Naive thymus-derived CD4-positive, alpha-beta T cell (primary cell): ENCODE measurements around the gene TNP2. TPM values are rescaled to one million over a fixed set of nuclear protein-coding genes. Genes with fewer than 3 reads are reported as not detected.

Experiments used
- ATAC-seq: fragments of 150-1000 bp; cut with Tn5 transposase; 2 replicates; pipeline ENCODE4 v1.10.0; 2021; ENCODE audit warnings: mild to moderate bottlenecking, moderate library complexity
- CTCF ChIA-PET: fragments of 350-600 bp; sonication (Branson Sonifier 250); formaldehyde crosslinking; loops from one replicate; lab custom pipeline; 2021; ENCODE audit warnings: antibody characterized with exemption; lab: Charles Lee
- POLR2A ChIA-PET: fragments of 350-600 bp; sonication (Branson Sonifier 250); formaldehyde crosslinking; loops from one replicate; lab custom pipeline; 2021; ENCODE audit warnings: antibody characterized with exemption, inconsistent platforms; lab: Charles Lee
- DNase-seq, 9 donors: peaks; one replicate each; pipeline versions ENCODE4 v3.0.0 to v3.0.0-alpha.2; 2020 to 2022; ENCODE audit warnings: mixed read lengths in 1 of 9
- H3K27ac ChIP-seq: one replicate; pipeline ENCODE4 v1.7.0; 2013; ENCODE audit warnings: mild to moderate bottlenecking, low read depth, low read length, moderate library complexity
- H3K27me3 ChIP-seq, 2 donors: one replicate each; pipeline ENCODE4 v1.7.0; 2013; ENCODE audit warnings: low read length in 2 of 2, mild to moderate bottlenecking in 2 of 2, moderate library complexity in 2 of 2; ENCODE audit not compliant: control insufficient read depth in 2 of 2, insufficient read depth in 2 of 2
- H3K36me3 ChIP-seq, 3 experiments: 1 replicate in 2 of 3; 2 replicates in 1 of 3; pipeline ENCODE4 v1.7.0; 2013; ENCODE audit warnings: low read length in 3 of 3, mild to moderate bottlenecking in 3 of 3, moderate library complexity in 1 of 3; ENCODE audit not compliant: insufficient read depth in 3 of 3, control insufficient read depth in 2 of 3
- H3K4me1 ChIP-seq, 2 donors: one replicate each; pipeline ENCODE4 v1.7.0; 2013; ENCODE audit warnings: low read length in 2 of 2, mild to moderate bottlenecking in 2 of 2, moderate library complexity in 1 of 2; ENCODE audit not compliant: control insufficient read depth in 2 of 2, insufficient read depth in 2 of 2
- H3K4me3 ChIP-seq: 2 replicates; pipeline ENCODE4 v1.7.0; 2013; ENCODE audit warnings: mild to moderate bottlenecking, low read length
- H3K9me3 ChIP-seq, 3 experiments: 1 replicate in 2 of 3; 2 replicates in 1 of 3; pipeline ENCODE4 v1.7.0; 2013; ENCODE audit warnings: low read length in 3 of 3; ENCODE audit not compliant: control insufficient read depth in 2 of 3
- H3K27ac Mint-ChIP-seq, 9 donors: one replicate each; pipeline ENCODE4 v1.8.0; 2020 to 2022; ENCODE audit warnings: mixed read lengths in 9 of 9, mild to moderate bottlenecking in 8 of 9, moderate library complexity in 5 of 9, inconsistent platforms in 2 of 9
- H3K27me3 Mint-ChIP-seq, 5 donors: one replicate each; pipeline ENCODE4 v1.8.0; 2021 to 2022; ENCODE audit warnings: mixed read lengths in 5 of 5, mild to moderate bottlenecking in 1 of 5
- H3K36me3 Mint-ChIP-seq, 5 donors: one replicate each; pipeline ENCODE4 v1.8.0; 2020 to 2022; ENCODE audit warnings: mixed read lengths in 5 of 5, mild to moderate bottlenecking in 3 of 5, inconsistent platforms in 1 of 5
- H3K4me1 Mint-ChIP-seq, 7 donors: one replicate each; pipeline ENCODE4 v1.8.0; 2020 to 2022; ENCODE audit warnings: mixed read lengths in 7 of 7, mild to moderate bottlenecking in 3 of 7, inconsistent platforms in 1 of 7
- H3K4me3 Mint-ChIP-seq, 10 donors: one replicate each; pipeline ENCODE4 v1.8.0; 2020 to 2022; ENCODE audit warnings: mild to moderate bottlenecking in 10 of 10, mixed read lengths in 10 of 10, moderate library complexity in 6 of 10, inconsistent platforms in 2 of 10
- H3K9me3 Mint-ChIP-seq, 11 donors: one replicate each; pipeline ENCODE4 v1.8.0; 2020 to 2022; ENCODE audit warnings: mixed read lengths in 11 of 11, mild to moderate bottlenecking in 4 of 11, inconsistent platforms in 1 of 11, moderate library complexity in 1 of 11
- intact Hi-C, 2 donors: fragments of 100-400 bp; cut with micrococcal nuclease; formaldehyde crosslinking; loops; one replicate each; pipeline ENCODE4 v1.15.1; 2023
- polyA plus RNA-seq, 2 donors: library from polyadenylated mRNA; unstranded; fragments of 300-500 nt; fragmentation: Illumina TruSeq; gene quantifications; one replicate each; pipeline ENCODE4 v1.2.3, GENCODE V29; 2021
- total RNA-seq, 6 experiments: library from RNA in 5 of 6; stranded (reverse) in 5 of 6; gene quantifications; 1 replicate in 5 of 6; 2 replicates in 1 of 6; pipeline ENCODE4 v1.2.3 and lab custom pipeline; 2021 to 2026

Gene TNP2
- total and polyA plus RNA-seq, 7 experiments from 2014 or later: not detected

GRCh38 chr16:11252482-11252931, 16.6 kb downstream of the TNP2 start:
- POLR2A ChIA-PET: interaction anchor here (1.0 to 8.2 kb wide), 5 partner anchors 15 to 308 kb away, joined by 3 to 244 read pairs (median 4); partner anchors contain the start of gene CLEC16A
- Histone ChIP-seq H3K36me3 (peaks cover 0 to 8% (median 6%) of the 10 kb centered on the region in 3 experiments), H3K4me3 (peak overlapping the region; percentile 85), H3K27ac (peak overlapping the region; percentile 48), H3K4me1 (peaks cover 33 to 41% of the 10 kb centered on the region in 2 donors), H3K27me3 (no peaks in the 10 kb centered on the region), H3K9me3 (no peaks in the 10 kb centered on the region)
- peaks cover 0 to 53% (median 5%) of the 10 kb centered on the region in 5 donors for H3K36me3 Mint-ChIP-seq
- CTCF ChIA-PET: interaction anchor here (1.0 to 1.5 kb wide), 3 partner anchors 19 to 119 kb away, joined by 3 to 5 read pairs (median 3); no protein-coding TSS in a partner anchor
- H3K27me3 Mint-ChIP-seq: no peaks in the 10 kb centered on the region
- peaks cover 24 to 53% (median 38%) of the 10 kb centered on the region in 7 donors for H3K4me1 Mint-ChIP-seq
- H3K4me3 Mint-ChIP-seq: peak overlapping the region; percentile 68 to 94 (median 88)
- DNase-seq (no peak), ATAC-seq (no peak)
- H3K27ac Mint-ChIP-seq: peak overlapping the region; percentile 86 to 96 (median 92)
- intact Hi-C loops: loop anchor here (1.0 to 10.0 kb wide), 9 partner anchors 19 to 832 kb away; partner anchors contain the start of genes LITAF (in 1 of the 2) and NUBP1 (in 1 of the 2)
- peaks cover 0 to 2% (median 0%) of the 10 kb centered on the region in 11 donors for H3K9me3 Mint-ChIP-seq

- H3K9me3 ChIP-seq: no peaks in the 10 kb centered on the region
- Mint-ChIP-seq H3K27ac (peak overlapping the region; percentile 86 to 96 (median 92)), H3K4me3 (peak overlapping the region; percentile 68 to 94 (median 82)), H3K4me1 (peaks cover 18 to 51% (median 31%) of the 10 kb centered on the region in 7 donors), H3K9me3 (peaks cover 0 to 2% (median 0%) of the 10 kb centered on the region in 11 donors), H3K36me3 (peaks cover 0 to 55% (median 5%) of the 10 kb centered on the region in 5 donors), H3K27me3 (no peaks in the 10 kb centered on the region)
- H3K4me1 ChIP-seq: peaks cover 26 to 34% of the 10 kb centered on the region in 2 donors
- DNase-seq (peak; percentile 52 to 82 (median 74)), ATAC-seq (peak; percentile 50)
- peak overlapping the region; percentile 46 for H3K27ac ChIP-seq
- H3K36me3 ChIP-seq: peaks cover 0 to 8% (median 6%) of the 10 kb centered on the region in 3 experiments
- intact Hi-C loops: loop anchor here (1.0 to 10.0 kb wide), 9 partner anchors 19 to 833 kb away; partner anchors contain the start of genes LITAF (in 1 of the 2) and NUBP1 (in 1 of the 2)
- H3K4me3 ChIP-seq: peak overlapping the region; percentile 85
- POLR2A ChIA-PET: interaction anchor here (0.6 to 8.2 kb wide), 9 partner anchors 11 to 307 kb away, joined by 3 to 244 read pairs (median 4); partner anchors contain the start of gene CLEC16A
- CTCF ChIA-PET: interaction anchor here (0.6 to 1.5 kb wide), 6 partner anchors 12 to 395 kb away, joined by 3 to 5 read pairs (median 4); no protein-coding TSS in a partner anchor
- no peaks in the 10 kb centered on the region for H3K27me3 ChIP-seq
Observed at GRCh38 chr16:11251525-11252481, 17.3 kb downstream of the TNP2 start.

- peaks cover 25 to 33% of the 10 kb centered on the region in 2 donors for H3K4me1 ChIP-seq
- H3K27me3 ChIP-seq: no peaks in the 10 kb centered on the region
- peaks cover 0 to 6% (median 3%) of the 10 kb centered on the region in 3 experiments for H3K36me3 ChIP-seq
- Mint-ChIP-seq H3K27me3 (no peaks in the 10 kb centered on the region), H3K9me3 (no peaks in the 10 kb centered on the region), H3K4me1 (peaks cover 18 to 55% (median 31%) of the 10 kb centered on the region in 7 donors), H3K36me3 (peaks cover 0 to 55% (median 5%) of the 10 kb centered on the region in 5 donors), H3K27ac (peak overlapping the region in 7 of 9 donors; percentile 25 to 92 (median 83)), H3K4me3 (peak overlapping the region in 1 of 10 donors; percentile 6)
- ATAC-seq (no peak), DNase-seq (no peak)
- H3K27ac ChIP-seq: peak overlapping the region; percentile 46
- no peak overlapping the region for H3K4me3 ChIP-seq
- CTCF ChIA-PET: no interaction called here
- H3K9me3 ChIP-seq: no peaks in the 10 kb centered on the region
- intact Hi-C loops: loop anchor here (10.0 kb wide), 4 partner anchors 196 to 834 kb away; partner anchors contain the start of genes LITAF (in 1 of the 2) and NUBP1 (in 1 of the 2)
- POLR2A ChIA-PET: interaction anchor here (1.1 to 1.2 kb wide), 2 partner anchors 12 to 15 kb away, joined by 3 to 6 read pairs; no protein-coding TSS in a partner anchor
Observed at GRCh38 chr16:11250786-11251524, 18.2 kb downstream of the TNP2 start.

GRCh38 chr16:11250091-11250785, 18.9 kb downstream of the TNP2 start:
- Histone ChIP-seq H3K27me3 (no peaks in the 10 kb centered on the region), H3K27ac (no peak overlapping the region), H3K9me3 (no peaks in the 10 kb centered on the region), H3K4me3 (no peak overlapping the region), H3K4me1 (peaks cover 25 to 33% of the 10 kb centered on the region in 2 donors), H3K36me3 (peaks cover 0 to 6% (median under 1%) of the 10 kb centered on the region in 3 experiments)
- Mint-ChIP-seq H3K9me3 (no peaks in the 10 kb centered on the region), H3K4me1 (peaks cover 18 to 62% (median 31%) of the 10 kb centered on the region in 7 donors), H3K27me3 (no peaks in the 10 kb centered on the region), H3K27ac (peak overlapping the region in 8 of 9 donors; percentile 25 to 92 (median 60)), H3K4me3 (peak overlapping the region in 2 of 10 donors; percentile 6 to 43), H3K36me3 (peaks cover 0 to 54% (median 5%) of the 10 kb centered on the region in 5 donors)
- ChIA-PET CTCF (no interaction called here), POLR2A (no interaction called here)
- intact Hi-C loops: loop anchor here (10.0 kb wide), 4 partner anchors 195 to 835 kb away; partner anchors contain the start of genes LITAF (in 1 of the 2) and NUBP1 (in 1 of the 2)
- DNase-seq (no peak), ATAC-seq (no peak)

GRCh38 chr16:11249233-11250061, 19.7 kb downstream of the TNP2 start:
- Mint-ChIP-seq H3K4me3 (no peak overlapping the region), H3K27me3 (no peaks in the 10 kb centered on the region), H3K27ac (peak overlapping the region in 7 of 9 donors; percentile 17 to 78 (median 62)), H3K9me3 (no peaks in the 10 kb centered on the region), H3K36me3 (peaks cover 0 to 49% (median 5%) of the 10 kb centered on the region in 5 donors), H3K4me1 (peaks cover 17 to 69% (median 32%) of the 10 kb centered on the region in 7 donors)
- DNase-seq: no peak
- H3K9me3 ChIP-seq: no peaks in the 10 kb centered on the region
- H3K27me3 ChIP-seq: no peaks in the 10 kb centered on the region
- no peak overlapping the region for H3K4me3 ChIP-seq
- CTCF ChIA-PET: no interaction called here
- peaks cover 0 to 6% (median 0%) of the 10 kb centered on the region in 3 experiments for H3K36me3 ChIP-seq
- intact Hi-C loops: loop anchor here (10.0 kb wide), 4 partner anchors 195 to 835 kb away; partner anchors contain the start of genes LITAF (in 1 of the 2) and NUBP1 (in 1 of the 2)
- POLR2A ChIA-PET: no interaction called here
- H3K27ac ChIP-seq: no peak overlapping the region
- no peak for ATAC-seq
- H3K4me1 ChIP-seq: peaks cover 25 to 31% of the 10 kb centered on the region in 2 donors
